ENCODE data around the gene GPRASP1.

DNA sequence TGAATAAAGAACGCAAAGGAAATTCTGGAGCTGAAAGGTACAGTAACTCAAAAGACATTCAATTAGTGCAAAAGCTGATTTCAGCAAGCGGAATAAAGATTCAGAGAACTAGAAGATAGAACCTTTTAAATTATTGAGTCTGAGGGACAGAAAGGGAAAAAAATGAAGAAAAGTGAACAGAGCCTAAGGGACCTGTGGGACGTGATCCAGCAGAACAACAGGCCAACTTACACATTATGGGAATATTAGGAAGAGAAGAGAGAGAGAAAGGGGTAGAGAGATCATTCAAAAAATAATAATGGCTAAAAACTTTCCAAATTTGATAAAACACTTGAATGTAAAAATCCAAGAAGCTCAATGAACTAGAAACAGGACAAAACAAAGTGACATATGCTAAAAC, 43.5 kb downstream of the GPRASP1 start:
- TF ChIP-seq, protein P1, sequence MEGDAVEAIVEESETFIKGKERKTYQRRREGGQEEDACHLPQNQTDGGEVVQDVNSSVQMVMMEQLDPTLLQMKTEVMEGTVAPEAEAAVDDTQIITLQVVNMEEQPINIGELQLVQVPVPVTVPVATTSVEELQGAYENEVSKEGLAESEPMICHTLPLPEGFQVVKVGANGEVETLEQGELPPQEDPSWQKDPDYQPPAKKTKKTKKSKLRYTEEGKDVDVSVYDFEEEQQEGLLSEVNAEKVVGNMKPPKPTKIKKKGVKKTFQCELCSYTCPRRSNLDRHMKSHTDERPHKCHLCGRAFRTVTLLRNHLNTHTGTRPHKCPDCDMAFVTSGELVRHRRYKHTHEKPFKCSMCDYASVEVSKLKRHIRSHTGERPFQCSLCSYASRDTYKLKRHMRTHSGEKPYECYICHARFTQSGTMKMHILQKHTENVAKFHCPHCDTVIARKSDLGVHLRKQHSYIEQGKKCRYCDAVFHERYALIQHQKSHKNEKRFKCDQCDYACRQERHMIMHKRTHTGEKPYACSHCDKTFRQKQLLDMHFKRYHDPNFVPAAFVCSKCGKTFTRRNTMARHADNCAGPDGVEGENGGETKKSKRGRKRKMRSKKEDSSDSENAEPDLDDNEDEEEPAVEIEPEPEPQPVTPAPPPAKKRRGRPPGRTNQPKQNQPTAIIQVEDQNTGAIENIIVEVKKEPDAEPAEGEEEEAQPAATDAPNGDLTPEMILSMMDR (conservative IDR thresholded peaks at IDR 0.05; ENCODE audit: low read length) = no peak
- TF ChIP-seq EZH2phosphoT487 (IDR thresholded peaks at IDR 0.05; ENCODE audit: borderline replicate concordance) = no peak
